ENCODE measurements around the gene PFDN2. TPM values are rescaled to one million over a fixed set of nuclear protein-coding genes. Genes with fewer than 3 reads are reported as not detected.
A peak's percentile ranks its signal among the peaks of the same experiment; 100 is the strongest.

The PFDN2 gene
- total and polyA plus RNA-seq, 9 donors: 18.1 to 94.4 (median 48.1) TPM

- Histone ChIP-seq H3K9me3 (no peaks in the 10 kb centered on the region), H3K4me1 (ENCODE audit: insufficient read depth) (peaks cover 5% of the 10 kb centered on the region), H3K27me3 (no peaks in the 10 kb centered on the region), H3K4me3 (peak overlapping the region; percentile 77), H3K36me3 (no peaks in the 10 kb centered on the region), H3K27ac (peak overlapping the region; percentile 95 to 97)
- WGBS, 3 donors: 1 to 2% (median 2%) methylated on average over 22 of the region's 22 CpGs
- TF ChIP-seq EP300 (IDR thresholded peaks at IDR 0.05): no peak
- no peak for TF ChIP-seq POLR2A (IDR thresholded peaks at IDR 0.05)
- TF ChIP-seq CTCF (IDR thresholded peaks at IDR 0.05): no peak
- intact Hi-C loops (cut with DNase I): no loop called here
- peak in 1 of 5 donors; percentile 30 for DNase-seq
Measured at GRCh38 chr1:161131523-161132409, 13.9 kb upstream of the PFDN2 start.

- Histone ChIP-seq H3K36me3 (no peaks in the 10 kb centered on the region), H3K4me3 (no peak overlapping the region), H3K27ac (no peak overlapping the region), H3K9me3 (no peaks in the 10 kb centered on the region), H3K4me1 (ENCODE audit: insufficient read depth) (peaks cover 5% of the 10 kb centered on the region), H3K27me3 (no peaks in the 10 kb centered on the region)
- intact Hi-C loops (cut with DNase I): no loop called here
- TF ChIP-seq CTCF (IDR thresholded peaks at IDR 0.05) (no peak), EP300 (IDR thresholded peaks at IDR 0.05) (no peak), POLR2A (IDR thresholded peaks at IDR 0.05) (no peak)
- WGBS, 3 donors: 24 to 39% (median 36%) methylated on average over 1 of the region's 1 CpG
- no peak for DNase-seq
Measured at GRCh38 chr1:161130266-161130665, 12.4 kb upstream of the PFDN2 start.

- no peak for TF ChIP-seq POLR2A (IDR thresholded peaks at IDR 0.05)
- no peak for TF ChIP-seq EP300 (IDR thresholded peaks at IDR 0.05)
- no peak for TF ChIP-seq CTCF (IDR thresholded peaks at IDR 0.05)
- intact Hi-C loops (cut with DNase I): no loop called here
- 84 to 92% (median 89%) methylated on average over 4 of the region's 4 CpGs for WGBS, 3 donors
- no peak for DNase-seq
- H3K36me3 ChIP-seq: no peaks in the 10 kb centered on the region
- H3K27ac ChIP-seq: no peak overlapping the region
- H3K4me1 ChIP-seq (ENCODE audit: insufficient read depth): peaks cover 5% of the 10 kb centered on the region
- H3K27me3 ChIP-seq: no peaks in the 10 kb centered on the region
- no peaks in the 10 kb centered on the region for H3K9me3 ChIP-seq
- no peak overlapping the region for H3K4me3 ChIP-seq
Measured at GRCh38 chr1:161128591-161129420, 11.0 kb upstream of the PFDN2 start.

DNA sequence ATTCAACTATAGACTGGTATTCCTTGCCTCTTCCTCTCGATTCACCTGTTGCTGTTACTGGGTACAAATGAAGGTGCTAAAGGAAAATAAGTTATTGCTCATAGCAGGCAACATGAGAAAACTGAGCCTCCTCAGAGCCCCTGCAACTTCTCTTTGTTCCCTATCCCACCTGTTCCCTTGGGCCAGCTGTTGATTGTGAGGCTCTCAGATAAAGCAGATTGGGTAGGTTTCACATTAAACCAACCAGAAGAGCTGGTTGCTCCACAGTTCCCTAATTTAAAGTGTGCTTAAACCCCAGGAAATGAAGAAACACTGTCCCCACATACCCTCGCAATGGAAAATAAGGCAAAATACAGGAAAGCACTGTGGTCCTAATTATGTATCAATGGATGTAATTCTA is 9.8 kb upstream of the PFDN2 start:
- H3K4me1 ChIP-seq (ENCODE audit: insufficient read depth): peaks cover 4% of the 10 kb centered on the region
- H3K27ac ChIP-seq: no peak overlapping the region
- no peaks in the 10 kb centered on the region for H3K36me3 ChIP-seq
- no peaks in the 10 kb centered on the region for H3K27me3 ChIP-seq
- no peaks in the 10 kb centered on the region for H3K9me3 ChIP-seq
- no peak for DNase-seq
- intact Hi-C loops (cut with DNase I): no loop called here
- TF ChIP-seq POLR2A (IDR thresholded peaks at IDR 0.05): no peak
- TF ChIP-seq CTCF (IDR thresholded peaks at IDR 0.05): no peak
- no peak for TF ChIP-seq EP300 (IDR thresholded peaks at IDR 0.05)
- no peak overlapping the region for H3K4me3 ChIP-seq
- 84 to 90% (median 89%) methylated on average over 2 of the region's 2 CpGs for WGBS, 3 donors
